ENCODE results near the gene RAMP3.

The RAMP3 gene

DNA sequence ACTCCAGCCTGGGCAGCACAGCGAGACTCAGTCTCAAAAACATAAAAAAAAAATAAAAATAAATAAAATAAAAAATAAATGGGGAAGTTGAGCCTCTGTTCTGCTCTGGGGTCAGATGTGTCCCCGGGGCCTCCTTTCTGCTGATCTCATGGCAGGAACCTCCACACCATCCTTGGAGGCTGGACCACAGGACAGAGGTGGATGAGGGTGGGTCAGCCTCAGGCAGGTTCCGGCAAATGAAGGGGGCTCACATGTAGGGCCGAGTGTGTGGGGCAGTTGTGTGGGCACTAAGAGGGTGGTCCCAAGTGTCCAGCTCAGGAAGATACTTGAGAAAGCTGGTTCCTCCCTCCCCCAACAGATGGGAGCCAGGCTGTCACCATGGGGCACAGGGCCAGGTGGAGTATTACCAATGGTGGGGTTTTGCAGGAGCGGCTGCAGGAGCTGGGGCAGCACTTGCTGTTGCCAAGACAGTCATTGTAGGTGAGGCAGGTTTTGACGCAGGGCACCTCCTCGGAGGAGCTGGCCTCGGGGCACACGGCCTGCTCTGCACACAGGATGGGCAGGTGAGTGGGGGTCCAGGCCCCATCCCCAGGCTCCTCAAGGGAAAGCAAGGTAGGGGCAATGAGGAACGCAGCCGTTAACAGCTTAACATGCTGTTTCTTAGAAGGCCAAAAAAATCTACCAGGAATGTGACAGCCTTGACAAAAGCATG lies 32.2 kb upstream of the RAMP3 start:
- Mint-ChIP-seq H3K9me3 (no peaks in the 10 kb centered on the region), H3K27ac (no peak overlapping the region), H3K27me3 (no peaks in the 10 kb centered on the region), H3K4me1 (peaks cover 4% of the 10 kb centered on the region), H3K4me3 (no peak overlapping the region), H3K36me3 (no peaks in the 10 kb centered on the region)
- ATAC-seq (ENCODE audit: low read depth) (no peak), DNase-seq (ENCODE audit: low spot score in 2 of 2) (no peak)

GRCh38 chr7:45126201-45126600 lies 31.4 kb upstream of the RAMP3 start:
- ATAC-seq (ENCODE audit: low read depth) (no peak), DNase-seq (ENCODE audit: low spot score in 2 of 2) (no peak)
- Mint-ChIP-seq H3K27ac (no peak overlapping the region), H3K36me3 (no peaks in the 10 kb centered on the region), H3K9me3 (no peaks in the 10 kb centered on the region), H3K4me3 (no peak overlapping the region), H3K27me3 (no peaks in the 10 kb centered on the region), H3K4me1 (peaks cover 4% of the 10 kb centered on the region)

- DNase-seq (ENCODE audit: low spot score in 2 of 2) (no peak), ATAC-seq (ENCODE audit: low read depth) (no peak)
- no peak overlapping the region for H3K4me3 Mint-ChIP-seq
- H3K27me3 Mint-ChIP-seq, result no peaks in the 10 kb centered on the region
- H3K4me1 Mint-ChIP-seq, result peaks cover 4% of the 10 kb centered on the region
- no peaks in the 10 kb centered on the region for H3K36me3 Mint-ChIP-seq
- H3K9me3 Mint-ChIP-seq, result no peaks in the 10 kb centered on the region
- H3K27ac Mint-ChIP-seq, result no peak overlapping the region
Measured at GRCh38 chr7:45126920-45127319, 30.7 kb upstream of the RAMP3 start.

DNA sequence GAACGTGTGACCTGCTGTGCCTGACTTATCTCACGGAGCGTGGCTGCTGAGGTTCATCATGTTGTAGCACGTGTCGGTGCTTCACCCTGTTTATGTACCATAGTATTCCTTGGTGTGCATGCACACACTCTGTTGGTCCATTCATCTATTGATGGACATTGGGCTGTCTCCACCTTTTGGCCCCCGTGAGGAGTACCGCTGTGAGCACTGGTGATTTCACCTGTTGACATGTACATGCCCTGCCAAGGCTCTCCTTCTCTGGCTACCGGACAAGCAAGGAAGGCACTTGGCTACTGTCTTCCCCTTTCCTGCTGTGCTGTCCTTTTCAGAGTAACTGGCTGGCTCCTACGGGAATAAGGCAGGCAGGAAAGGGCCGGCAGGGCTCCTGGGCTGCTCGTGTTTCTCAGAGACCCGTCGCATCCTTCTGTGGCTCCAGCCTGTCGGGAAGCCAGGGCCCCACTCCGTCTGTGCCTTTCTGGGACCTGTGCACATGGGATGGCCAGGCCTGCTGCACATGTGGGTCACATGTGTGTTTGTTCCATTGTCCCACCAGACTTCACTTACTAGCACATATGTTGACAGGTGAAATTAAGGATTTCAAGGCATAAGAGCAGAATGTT lies 28.3 kb upstream of the RAMP3 start:
- no peak overlapping the region for H3K27ac Mint-ChIP-seq
- DNase-seq (ENCODE audit: low spot score in 2 of 2) (no peak), ATAC-seq (ENCODE audit: low read depth) (no peak)
- no peaks in the 10 kb centered on the region for H3K36me3 Mint-ChIP-seq
- no peaks in the 10 kb centered on the region for H3K4me1 Mint-ChIP-seq
- no peak overlapping the region for H3K4me3 Mint-ChIP-seq
- H3K27me3 Mint-ChIP-seq, result peaks cover 3% of the 10 kb centered on the region
- H3K9me3 Mint-ChIP-seq, result no peaks in the 10 kb centered on the region

- no peak overlapping the region for H3K27ac Mint-ChIP-seq
- no peaks in the 10 kb centered on the region for H3K36me3 Mint-ChIP-seq
- H3K27me3 Mint-ChIP-seq, result peaks cover 3% of the 10 kb centered on the region
- H3K4me1 Mint-ChIP-seq, result no peaks in the 10 kb centered on the region
- H3K9me3 Mint-ChIP-seq, result no peaks in the 10 kb centered on the region
- no peak for ATAC-seq (ENCODE audit: low read depth)
- no peak for DNase-seq (ENCODE audit: low spot score in 2 of 2)
- no peak overlapping the region for H3K4me3 Mint-ChIP-seq
Measured at GRCh38 chr7:45129906-45130305, 27.7 kb upstream of the RAMP3 start.

- Mint-ChIP-seq H3K9me3 (no peaks in the 10 kb centered on the region), H3K27ac (no peak overlapping the region), H3K27me3 (peaks cover 3% of the 10 kb centered on the region), H3K4me1 (peaks cover under 1% of the 10 kb centered on the region), H3K4me3 (no peak overlapping the region), H3K36me3 (no peaks in the 10 kb centered on the region)
- ATAC-seq (ENCODE audit: low read depth) (no peak), DNase-seq (ENCODE audit: low spot score in 2 of 2) (no peak)
Measured at GRCh38 chr7:45130910-45131309, 26.7 kb upstream of the RAMP3 start.

DNA sequence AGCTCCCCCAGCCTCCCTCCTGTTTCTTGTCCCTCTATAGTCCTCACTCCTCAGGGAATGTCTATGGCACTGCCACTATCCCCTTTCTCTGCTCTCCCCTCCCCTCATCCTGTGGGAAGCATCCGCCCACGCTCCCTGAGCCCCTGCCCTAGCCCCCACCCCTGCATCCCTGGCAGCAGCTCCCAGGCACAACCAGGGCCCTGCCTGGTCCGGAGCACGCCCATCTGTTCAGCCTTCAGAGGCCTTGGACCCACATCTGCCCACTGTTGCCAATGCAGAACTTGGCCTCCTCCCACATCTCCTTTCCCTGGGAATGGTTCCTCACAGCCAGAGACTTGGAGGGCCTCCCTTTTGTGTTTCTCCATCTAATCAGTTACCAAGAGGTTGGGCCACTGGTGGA lies 25.7 kb upstream of the RAMP3 start:
- Mint-ChIP-seq H3K27ac (no peak overlapping the region), H3K9me3 (no peaks in the 10 kb centered on the region), H3K27me3 (peaks cover 3% of the 10 kb centered on the region), H3K4me1 (peaks cover 2% of the 10 kb centered on the region), H3K36me3 (no peaks in the 10 kb centered on the region), H3K4me3 (no peak overlapping the region)
- no peak for DNase-seq (ENCODE audit: low spot score in 2 of 2)
- ATAC-seq (ENCODE audit: low read depth), result no peak

DNA sequence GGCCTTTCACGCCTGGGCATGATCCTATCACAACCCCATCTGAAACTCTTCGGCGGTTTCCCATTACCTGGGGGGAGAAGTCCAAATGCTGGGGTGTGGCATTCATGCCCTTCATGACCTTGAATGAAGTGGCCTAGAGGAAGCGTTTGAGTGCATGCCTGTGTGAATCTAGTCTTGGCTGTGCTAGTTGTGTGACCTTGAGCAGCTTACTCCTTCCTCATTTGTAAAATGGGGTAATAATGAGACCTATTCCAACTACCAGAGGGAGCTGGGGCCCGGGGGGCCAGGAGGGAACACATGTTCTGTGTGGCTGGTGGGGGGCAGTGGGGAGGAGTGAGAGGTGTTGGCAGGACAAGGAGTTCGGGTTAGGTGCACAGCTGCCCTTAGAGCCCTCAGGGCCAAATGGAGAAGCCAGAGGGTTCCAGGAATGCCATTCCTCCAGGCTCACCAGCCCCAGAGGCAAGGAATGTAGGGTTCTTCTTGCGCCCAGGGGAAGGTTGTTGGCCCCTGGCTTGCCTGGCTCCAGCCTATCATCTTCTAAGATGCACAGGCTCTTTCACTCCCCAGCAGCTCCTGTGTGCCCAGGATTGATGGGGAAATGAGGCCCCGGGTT lies 24.8 kb upstream of the RAMP3 start:
- Mint-ChIP-seq H3K27ac (no peak overlapping the region), H3K4me3 (no peak overlapping the region), H3K9me3 (no peaks in the 10 kb centered on the region), H3K4me1 (peaks cover 2% of the 10 kb centered on the region), H3K36me3 (no peaks in the 10 kb centered on the region), H3K27me3 (peaks cover 3% of the 10 kb centered on the region)
- no peak for DNase-seq (ENCODE audit: low spot score in 2 of 2)
- ATAC-seq (ENCODE audit: low read depth), result no peak

DNA sequence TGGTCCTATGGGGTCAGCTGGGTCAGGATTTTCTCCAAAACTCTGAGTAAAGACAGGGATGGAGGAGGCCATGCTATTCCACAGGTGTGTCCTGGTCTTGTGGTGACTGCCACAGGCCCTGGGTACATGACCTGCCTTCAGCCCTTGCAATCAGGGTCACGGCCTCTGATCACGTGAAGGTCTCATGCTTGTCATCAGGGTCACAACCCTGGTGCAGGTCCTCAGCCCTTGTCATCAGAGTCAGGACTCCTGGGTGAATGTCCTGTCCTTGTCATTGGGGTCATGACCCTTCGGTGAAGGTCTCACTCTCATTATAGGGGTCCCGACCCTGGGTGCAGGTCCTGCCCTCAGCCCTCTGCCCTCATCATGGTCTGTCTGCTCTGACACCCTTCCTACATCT lies 24.2 kb upstream of the RAMP3 start:
- Mint-ChIP-seq H3K4me3 (no peak overlapping the region), H3K27ac (no peak overlapping the region), H3K4me1 (peaks cover 2% of the 10 kb centered on the region), H3K27me3 (peaks cover 3% of the 10 kb centered on the region), H3K36me3 (no peaks in the 10 kb centered on the region), H3K9me3 (no peaks in the 10 kb centered on the region)
- no peak for ATAC-seq (ENCODE audit: low read depth)
- no peak for DNase-seq (ENCODE audit: low spot score in 2 of 2)

DNA sequence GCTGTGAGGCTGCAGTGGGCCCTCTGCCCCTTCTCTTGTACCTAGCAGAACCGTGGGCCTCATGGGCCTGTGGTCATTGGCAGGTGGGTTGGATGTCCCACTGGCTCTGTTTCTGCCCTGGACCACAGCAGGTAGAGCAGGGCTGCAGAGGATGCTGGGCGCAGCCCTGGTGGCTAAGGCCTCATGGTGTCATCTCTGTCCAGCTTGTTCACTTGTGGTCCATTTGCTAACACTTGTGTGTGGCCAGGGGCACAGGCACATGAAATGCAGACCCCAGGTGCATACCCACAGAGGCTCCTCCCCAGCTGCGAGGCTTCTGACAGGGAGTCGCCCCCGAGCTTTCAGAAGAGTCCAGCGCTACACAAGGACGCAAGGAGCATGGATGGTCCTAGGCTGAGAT lies 23.7 kb upstream of the RAMP3 start:
- Mint-ChIP-seq H3K27me3 (peaks cover 3% of the 10 kb centered on the region), H3K4me1 (peaks cover 2% of the 10 kb centered on the region), H3K36me3 (no peaks in the 10 kb centered on the region), H3K4me3 (no peak overlapping the region), H3K9me3 (no peaks in the 10 kb centered on the region), H3K27ac (no peak overlapping the region)
- no peak for DNase-seq (ENCODE audit: low spot score in 2 of 2)
- ATAC-seq (ENCODE audit: low read depth), result no peak

DNA sequence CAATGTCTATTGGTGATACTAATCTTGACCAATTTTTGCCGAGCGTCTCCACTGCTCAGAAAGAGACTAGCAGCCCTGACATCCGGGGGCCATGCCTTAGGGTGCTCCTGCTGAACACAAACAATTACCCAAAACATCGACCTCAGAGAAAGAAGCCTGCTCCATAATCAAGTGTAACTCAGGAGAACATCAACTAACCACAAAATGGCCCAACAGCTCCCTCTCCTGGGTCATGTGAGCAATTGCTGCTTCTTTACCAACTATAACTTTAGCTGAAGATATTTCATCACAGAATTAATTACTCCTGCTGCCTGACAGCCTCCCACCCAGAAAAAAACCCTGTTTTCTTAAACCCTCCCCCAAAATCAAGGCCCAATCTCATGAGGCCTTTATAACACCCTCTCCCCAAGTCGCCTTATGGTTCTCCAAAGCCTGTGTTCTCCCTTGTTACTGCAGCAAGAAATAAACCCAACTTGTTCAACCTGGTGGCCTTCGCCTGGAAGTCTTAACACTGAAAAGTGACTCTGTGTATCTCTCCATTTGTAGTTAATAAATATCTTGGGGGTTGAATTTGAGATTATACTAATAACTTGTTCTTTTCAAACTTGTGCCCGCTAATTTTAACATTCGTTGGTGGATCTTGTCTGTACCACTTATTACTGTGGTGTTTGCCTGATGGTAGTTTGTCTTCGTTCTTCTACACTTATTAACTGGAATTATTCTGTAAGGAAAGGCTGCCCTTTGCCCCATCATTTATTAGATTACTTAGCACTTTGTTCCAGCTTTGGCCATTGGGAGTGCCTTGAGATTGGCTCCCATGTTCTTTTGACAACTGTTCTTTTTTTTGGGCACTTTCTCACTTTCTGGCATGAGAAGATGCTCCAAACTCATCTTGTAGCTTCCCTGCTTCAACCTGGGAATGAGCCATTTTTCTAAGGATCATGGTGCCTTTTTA lies 21.2 kb upstream of the RAMP3 start:
- Mint-ChIP-seq H3K9me3 (no peaks in the 10 kb centered on the region), H3K4me1 (peaks cover 8% of the 10 kb centered on the region), H3K4me3 (no peak overlapping the region), H3K27ac (no peak overlapping the region), H3K36me3 (no peaks in the 10 kb centered on the region), H3K27me3 (peaks cover 3% of the 10 kb centered on the region)
- DNase-seq (ENCODE audit: low spot score in 2 of 2) (peak; percentile 55 to 59), ATAC-seq (ENCODE audit: low read depth) (peak; percentile 81)

DNA sequence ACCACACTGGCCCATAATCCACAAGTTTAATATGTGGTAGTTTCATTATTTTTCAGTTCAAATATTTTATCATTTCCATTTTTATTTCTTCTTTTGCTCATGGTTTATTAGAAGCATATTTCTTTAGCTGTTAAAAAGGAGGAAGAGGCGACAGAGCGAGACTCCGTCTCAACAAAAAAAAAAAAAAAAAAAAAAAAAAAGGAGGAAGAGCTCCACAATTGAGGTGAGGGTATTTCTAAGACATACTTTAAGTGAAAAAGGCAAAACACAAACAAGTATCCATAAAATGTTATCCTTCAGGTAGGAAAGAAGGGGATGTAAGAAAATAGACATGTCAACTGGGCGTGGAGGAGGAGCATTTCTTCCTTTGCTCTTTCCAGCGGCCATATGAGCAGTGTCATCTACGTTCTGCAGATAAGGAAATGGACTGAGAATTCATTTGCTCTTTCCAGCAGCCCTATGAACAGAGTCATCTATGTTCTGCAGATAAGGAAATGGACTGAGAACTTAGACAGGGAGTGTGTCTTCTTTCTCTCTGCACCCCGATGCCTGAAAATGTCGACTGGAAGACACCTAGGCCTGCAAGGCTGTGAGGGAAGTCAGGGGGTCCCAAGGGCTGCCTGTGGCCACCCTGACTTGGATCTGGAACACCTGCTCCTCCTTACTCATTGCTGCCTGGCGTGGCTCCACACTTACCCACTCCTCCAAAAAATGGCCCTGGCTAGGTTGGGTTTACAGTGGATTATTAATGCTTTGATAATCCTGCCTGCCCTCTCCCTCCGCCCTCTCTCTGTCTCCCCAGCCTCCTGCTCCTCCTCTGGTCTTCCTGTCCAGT lies 18.9 kb upstream of the RAMP3 start:
- ATAC-seq (ENCODE audit: low read depth) (no peak), DNase-seq (ENCODE audit: low spot score in 2 of 2) (no peak)
- Mint-ChIP-seq H3K9me3 (no peaks in the 10 kb centered on the region), H3K27me3 (peaks cover 2% of the 10 kb centered on the region), H3K4me1 (peaks cover 8% of the 10 kb centered on the region), H3K27ac (no peak overlapping the region), H3K36me3 (no peaks in the 10 kb centered on the region), H3K4me3 (no peak overlapping the region)

GRCh38 chr7:45140827-45141226 lies 16.8 kb upstream of the RAMP3 start:
- Mint-ChIP-seq H3K27me3 (peaks cover 9% of the 10 kb centered on the region), H3K27ac (no peak overlapping the region), H3K9me3 (no peaks in the 10 kb centered on the region), H3K4me1 (peaks cover 8% of the 10 kb centered on the region), H3K36me3 (no peaks in the 10 kb centered on the region), H3K4me3 (no peak overlapping the region)
- DNase-seq (ENCODE audit: low spot score in 2 of 2) (no peak), ATAC-seq (ENCODE audit: low read depth) (peak; percentile 48)
